Measurements from ENCODE around the gene MLST8.

Gene MLST8

DNA sequence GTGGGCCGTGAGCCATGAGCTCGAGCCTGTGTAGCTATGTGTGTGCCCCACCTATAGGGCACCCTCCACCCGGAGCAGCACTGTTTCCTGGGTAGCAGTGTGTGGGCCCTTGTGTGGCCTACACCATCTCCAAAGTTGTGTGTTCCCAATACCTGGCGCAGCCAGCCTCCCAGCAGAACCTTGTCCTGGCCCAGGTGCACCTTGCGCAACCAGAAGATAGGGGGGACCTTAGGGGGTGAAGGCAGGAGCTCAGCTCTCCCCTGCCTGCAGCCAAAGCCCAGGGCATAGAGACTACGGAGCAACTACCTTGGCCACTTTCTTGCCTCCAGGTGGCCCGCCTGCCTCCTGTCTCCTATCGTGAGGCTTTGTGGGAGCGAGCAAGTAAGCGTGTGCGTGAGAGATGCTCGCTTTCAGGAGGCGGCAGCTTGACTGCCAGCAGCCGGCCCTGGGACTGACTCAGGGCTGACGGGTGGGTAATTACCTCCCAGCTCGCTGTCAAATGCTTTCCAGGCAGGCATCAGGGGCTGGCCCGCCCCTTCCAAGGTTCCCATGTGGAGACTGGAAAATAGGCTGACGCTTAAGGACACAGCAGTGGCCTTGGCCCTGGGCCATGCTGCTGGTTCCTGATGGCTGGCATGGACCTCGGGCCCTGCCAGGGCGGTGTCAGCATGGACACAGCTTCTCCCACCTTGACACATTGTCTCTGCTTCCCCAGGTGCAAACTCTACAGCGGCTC lies 30.7 kb upstream of the MLST8 start:
- H3K4me3 ChIP-seq (ENCODE audit: low read length) = no peak overlapping the region
- H3K9ac ChIP-seq (ENCODE audit: low read depth, low read length) = no peak overlapping the region
- H3K4me1 ChIP-seq (ENCODE audit: insufficient read depth, low read length) = no peaks in the 10 kb centered on the region
- peaks cover 59% of the 10 kb centered on the region for H3K36me3 ChIP-seq (ENCODE audit: insufficient read depth, low read length)
- H3K27me3 ChIP-seq (ENCODE audit: insufficient read depth, low read length) = no peaks in the 10 kb centered on the region
- WGBS = 94% methylated on average over 21 of the region's 21 CpGs
- H3K27ac ChIP-seq (ENCODE audit: low read depth, low read length) = no peak overlapping the region
- no peaks in the 10 kb centered on the region for H3K9me3 ChIP-seq (ENCODE audit: insufficient read depth, low read depth, low read length)

DNA sequence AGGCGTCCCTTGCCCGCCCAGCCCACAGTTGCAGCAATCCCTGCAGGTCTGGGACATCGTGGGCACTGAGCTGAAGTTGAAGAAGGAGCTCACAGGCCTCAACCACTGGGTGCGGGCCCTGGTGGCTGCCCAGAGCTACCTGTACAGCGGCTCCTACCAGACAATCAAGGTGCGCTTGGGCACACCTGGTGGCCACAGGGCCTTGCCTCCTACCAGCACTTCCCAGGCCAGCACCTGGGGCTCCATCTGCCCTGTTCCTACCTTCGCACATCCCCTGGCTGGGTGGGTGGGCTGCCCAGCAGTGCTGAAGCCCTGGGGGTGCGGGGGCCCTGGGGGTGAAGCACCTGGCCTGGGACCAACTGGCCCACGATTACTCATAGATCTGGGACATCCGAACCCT lies 29.8 kb upstream of the MLST8 start:
- Histone ChIP-seq H3K4me1 (ENCODE audit: insufficient read depth, low read length) (no peaks in the 10 kb centered on the region), H3K27ac (ENCODE audit: low read depth, low read length) (no peak overlapping the region), H3K9me3 (ENCODE audit: insufficient read depth, low read depth, low read length) (no peaks in the 10 kb centered on the region), H3K9ac (ENCODE audit: low read depth, low read length) (no peak overlapping the region), H3K27me3 (ENCODE audit: insufficient read depth, low read length) (no peaks in the 10 kb centered on the region), H3K4me3 (ENCODE audit: low read length) (no peak overlapping the region), H3K36me3 (ENCODE audit: insufficient read depth, low read length) (peaks cover 58% of the 10 kb centered on the region)
- 95% methylated on average over 10 of the region's 10 CpGs for WGBS

DNA sequence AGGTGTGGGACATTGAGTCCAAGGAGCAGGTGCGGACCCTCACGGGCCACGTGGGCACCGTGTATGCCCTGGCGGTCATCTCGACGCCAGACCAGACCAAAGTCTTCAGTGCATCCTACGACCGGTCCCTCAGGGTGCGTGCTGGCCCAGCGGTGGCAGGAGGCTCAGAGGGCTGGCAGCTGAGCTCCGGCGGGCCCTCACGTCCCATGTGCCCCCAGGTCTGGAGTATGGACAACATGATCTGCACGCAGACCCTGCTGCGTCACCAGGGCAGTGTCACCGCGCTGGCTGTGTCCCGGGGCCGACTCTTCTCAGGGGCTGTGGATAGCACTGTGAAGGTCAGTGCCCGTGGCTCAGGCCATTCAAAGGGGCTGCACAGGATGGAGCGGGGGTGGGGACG lies 29.2 kb upstream of the MLST8 start:
- Histone ChIP-seq H3K9me3 (ENCODE audit: insufficient read depth, low read depth, low read length) (no peaks in the 10 kb centered on the region), H3K27ac (ENCODE audit: low read depth, low read length) (no peak overlapping the region), H3K36me3 (ENCODE audit: insufficient read depth, low read length) (peaks cover 55% of the 10 kb centered on the region), H3K27me3 (ENCODE audit: insufficient read depth, low read length) (no peaks in the 10 kb centered on the region), H3K4me3 (ENCODE audit: low read length) (no peak overlapping the region), H3K9ac (ENCODE audit: low read depth, low read length) (no peak overlapping the region), H3K4me1 (ENCODE audit: insufficient read depth, low read length) (no peaks in the 10 kb centered on the region)
- 96% methylated on average over 23 of the region's 23 CpGs for WGBS

DNA sequence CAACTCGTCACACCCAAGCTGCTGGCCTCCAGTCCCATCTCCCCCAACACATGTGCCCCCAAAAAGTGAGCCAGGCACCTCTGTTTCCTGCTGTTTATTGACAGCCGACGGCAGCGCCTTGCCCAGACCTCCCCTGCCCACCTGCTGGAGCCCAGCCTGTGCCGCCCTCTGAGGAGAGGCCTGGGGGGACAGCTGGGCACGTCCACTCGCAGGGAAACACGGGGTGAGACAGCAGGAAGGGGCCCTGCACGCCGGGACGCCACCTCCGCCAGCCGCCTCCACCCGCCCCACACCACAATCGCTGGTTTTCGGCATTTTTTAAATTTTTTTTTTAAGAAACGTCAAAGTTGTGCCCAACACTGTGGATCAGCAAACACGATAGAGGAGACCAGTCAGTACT lies 28.2 kb upstream of the MLST8 start:
- H3K27ac ChIP-seq (ENCODE audit: low read depth, low read length) = no peak overlapping the region
- peaks cover 46% of the 10 kb centered on the region for H3K36me3 ChIP-seq (ENCODE audit: insufficient read depth, low read length)
- no peaks in the 10 kb centered on the region for H3K4me1 ChIP-seq (ENCODE audit: insufficient read depth, low read length)
- H3K27me3 ChIP-seq (ENCODE audit: insufficient read depth, low read length) = no peaks in the 10 kb centered on the region
- no peaks in the 10 kb centered on the region for H3K9me3 ChIP-seq (ENCODE audit: insufficient read depth, low read depth, low read length)
- H3K4me3 ChIP-seq (ENCODE audit: low read length) = no peak overlapping the region
- no peak overlapping the region for H3K9ac ChIP-seq (ENCODE audit: low read depth, low read length)
- WGBS = 96% methylated on average over 18 of the region's 18 CpGs

DNA sequence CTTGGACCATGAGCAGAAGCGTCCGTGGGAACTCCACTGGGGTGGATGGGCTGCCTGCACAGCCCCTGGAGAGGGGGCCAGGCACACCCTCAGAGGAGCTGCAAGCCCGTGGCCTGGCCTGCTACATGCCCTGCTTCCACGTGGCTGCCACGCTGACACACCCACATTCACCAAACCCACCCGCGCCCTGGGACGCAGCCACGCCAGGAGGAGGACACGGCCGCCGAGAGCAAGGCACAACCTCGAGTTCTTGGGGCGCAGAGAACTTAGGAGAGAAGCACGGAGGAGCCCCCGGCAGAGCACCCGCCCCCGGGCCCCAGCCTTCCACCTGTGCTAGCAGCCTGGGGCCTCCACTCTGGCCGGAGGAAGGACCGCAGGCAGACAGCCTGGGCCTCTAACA lies 27.7 kb upstream of the MLST8 start:
- no peak overlapping the region for H3K4me3 ChIP-seq (ENCODE audit: low read length)
- peaks cover 44% of the 10 kb centered on the region for H3K36me3 ChIP-seq (ENCODE audit: insufficient read depth, low read length)
- no peak overlapping the region for H3K9ac ChIP-seq (ENCODE audit: low read depth, low read length)
- 98% methylated on average over 20 of the region's 20 CpGs for WGBS
- no peaks in the 10 kb centered on the region for H3K27me3 ChIP-seq (ENCODE audit: insufficient read depth, low read length)
- H3K27ac ChIP-seq (ENCODE audit: low read depth, low read length) = no peak overlapping the region
- H3K4me1 ChIP-seq (ENCODE audit: insufficient read depth, low read length) = no peaks in the 10 kb centered on the region
- H3K9me3 ChIP-seq (ENCODE audit: insufficient read depth, low read depth, low read length) = no peaks in the 10 kb centered on the region

DNA sequence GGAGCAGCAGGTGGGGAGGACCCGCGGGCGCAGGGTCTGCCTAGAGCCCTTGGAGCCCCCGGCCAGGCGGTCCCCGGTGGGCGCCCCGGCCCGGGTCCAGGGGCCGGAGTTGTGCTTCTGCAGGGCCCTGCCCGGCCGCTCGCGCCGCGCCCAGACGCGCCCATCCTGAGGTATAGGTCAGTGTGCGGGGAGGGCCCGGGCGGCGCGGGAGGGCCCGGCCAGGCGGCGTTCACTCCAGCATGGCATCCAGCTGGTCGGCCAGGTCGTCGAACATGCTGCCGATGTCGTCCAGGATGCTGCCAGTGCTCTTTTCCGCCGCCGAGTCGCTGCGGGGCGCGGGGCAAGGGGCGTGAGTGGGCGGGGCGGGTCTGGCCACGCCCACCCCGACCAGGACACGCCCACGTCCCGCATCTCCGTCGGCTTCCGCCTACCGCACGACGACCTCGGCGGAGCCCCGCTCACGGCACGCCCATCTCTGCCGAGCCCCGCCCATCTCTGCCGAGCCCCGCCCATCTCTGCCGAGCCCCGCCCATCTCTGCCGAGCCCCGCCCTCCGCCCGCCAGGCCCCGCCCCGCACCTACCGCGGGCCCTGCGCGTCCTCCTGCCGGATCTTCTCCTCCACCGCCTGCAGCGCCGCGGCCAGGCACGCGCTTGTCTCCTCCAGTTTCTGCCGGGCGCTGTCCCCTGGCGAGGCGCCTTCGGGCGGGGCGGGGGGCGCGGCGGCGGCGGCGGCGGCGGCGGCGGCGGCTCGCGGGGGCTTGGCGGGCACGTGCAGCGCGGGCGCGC lies 26.7 kb upstream of the MLST8 start:
- no peak overlapping the region for H3K9ac ChIP-seq (ENCODE audit: low read depth, low read length)
- no peak overlapping the region for H3K4me3 ChIP-seq (ENCODE audit: low read length)
- H3K9me3 ChIP-seq (ENCODE audit: insufficient read depth, low read depth, low read length) = no peaks in the 10 kb centered on the region
- peaks cover 35% of the 10 kb centered on the region for H3K36me3 ChIP-seq (ENCODE audit: insufficient read depth, low read length)
- 79% methylated on average over 105 of the region's 106 CpGs for WGBS
- no peaks in the 10 kb centered on the region for H3K4me1 ChIP-seq (ENCODE audit: insufficient read depth, low read length)
- no peaks in the 10 kb centered on the region for H3K27me3 ChIP-seq (ENCODE audit: insufficient read depth, low read length)
- H3K27ac ChIP-seq (ENCODE audit: low read depth, low read length) = no peak overlapping the region

DNA sequence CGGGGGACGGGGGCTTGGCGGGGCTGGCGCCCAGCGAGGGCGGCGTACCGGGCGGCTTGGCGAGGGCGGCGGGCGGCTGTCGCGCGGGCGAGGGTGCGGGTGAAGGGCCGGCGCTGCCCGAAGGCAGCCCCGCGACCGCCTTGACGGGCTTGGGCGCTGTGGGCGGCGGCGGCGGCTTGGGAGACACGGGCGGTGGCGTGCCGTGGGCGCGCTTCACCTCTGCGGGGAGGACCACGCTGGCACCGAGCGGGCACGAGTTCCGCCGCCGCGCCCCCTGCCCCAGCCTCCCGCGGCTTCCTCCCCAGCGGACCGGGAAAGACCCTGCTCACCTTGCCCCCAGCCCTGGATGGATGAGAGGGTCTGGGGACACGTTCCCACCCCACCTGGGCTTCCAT lies 26.1 kb upstream of the MLST8 start:
- no peak overlapping the region for H3K9ac ChIP-seq (ENCODE audit: low read depth, low read length)
- 97% methylated on average over 50 of the region's 50 CpGs for WGBS
- H3K9me3 ChIP-seq (ENCODE audit: insufficient read depth, low read depth, low read length) = no peaks in the 10 kb centered on the region
- H3K36me3 ChIP-seq (ENCODE audit: insufficient read depth, low read length) = peaks cover 31% of the 10 kb centered on the region
- no peaks in the 10 kb centered on the region for H3K27me3 ChIP-seq (ENCODE audit: insufficient read depth, low read length)
- no peak overlapping the region for H3K27ac ChIP-seq (ENCODE audit: low read depth, low read length)
- no peaks in the 10 kb centered on the region for H3K4me1 ChIP-seq (ENCODE audit: insufficient read depth, low read length)
- no peak overlapping the region for H3K4me3 ChIP-seq (ENCODE audit: low read length)

DNA sequence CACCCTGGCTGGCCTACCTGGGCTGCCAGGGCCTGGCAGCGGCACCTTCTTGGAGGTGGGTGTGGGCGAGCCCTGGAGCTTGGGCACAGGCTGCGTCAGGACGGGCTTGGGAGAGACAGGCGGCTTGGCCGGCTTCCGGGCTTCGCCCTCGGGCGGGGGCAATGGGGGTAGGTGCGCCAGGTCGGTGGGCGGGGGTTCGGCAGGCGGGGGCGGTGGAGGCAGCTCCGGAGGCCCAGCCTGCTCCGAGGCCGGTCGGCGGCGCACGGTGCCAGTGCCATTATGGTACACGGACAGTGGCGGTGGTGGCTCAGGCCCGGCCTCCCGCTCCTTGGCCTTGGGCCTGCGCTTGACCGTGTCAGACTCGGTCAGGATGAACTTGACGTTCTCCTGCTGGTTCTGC lies 25.7 kb upstream of the MLST8 start:
- peaks cover 26% of the 10 kb centered on the region for H3K36me3 ChIP-seq (ENCODE audit: insufficient read depth, low read length)

DNA sequence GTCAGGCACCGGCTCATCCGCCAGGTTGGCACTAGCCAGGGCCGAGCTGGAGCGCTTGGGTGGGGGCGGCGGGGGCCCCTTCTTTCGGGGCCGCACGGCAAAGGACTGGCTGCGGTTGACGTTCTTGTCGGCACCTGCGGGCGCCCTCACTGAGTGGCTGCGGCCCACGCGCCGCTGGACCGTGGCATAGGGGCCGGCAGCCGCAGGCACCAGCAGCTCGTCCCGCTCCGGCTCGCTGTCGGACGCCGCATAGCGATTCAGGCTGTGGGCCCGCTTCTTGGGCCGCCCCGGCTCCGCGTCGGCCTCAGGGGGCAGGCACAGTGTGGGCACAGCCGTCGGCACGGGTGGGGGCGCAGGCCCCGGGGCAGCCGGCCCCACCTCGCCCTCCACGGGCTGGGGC lies 24.8 kb upstream of the MLST8 start:
- H3K4me1 ChIP-seq (ENCODE audit: insufficient read depth, low read length) = no peaks in the 10 kb centered on the region
- H3K27ac ChIP-seq (ENCODE audit: low read depth, low read length) = no peak overlapping the region
- H3K27me3 ChIP-seq (ENCODE audit: insufficient read depth, low read length) = no peaks in the 10 kb centered on the region
- H3K9ac ChIP-seq (ENCODE audit: low read depth, low read length) = no peak overlapping the region
- no peaks in the 10 kb centered on the region for H3K9me3 ChIP-seq (ENCODE audit: insufficient read depth, low read depth, low read length)
- 95% methylated on average over 43 of the region's 43 CpGs for WGBS
- peaks cover 17% of the 10 kb centered on the region for H3K36me3 ChIP-seq (ENCODE audit: insufficient read depth, low read length)
- no peak overlapping the region for H3K4me3 ChIP-seq (ENCODE audit: low read length)

More for the DNA sequence above, 25.7 kb upstream of the MLST8 start:
- 96% methylated on average over 31 of the region's 31 CpGs for WGBS
- Histone ChIP-seq H3K27me3 (ENCODE audit: insufficient read depth, low read length) (no peaks in the 10 kb centered on the region), H3K4me3 (ENCODE audit: low read length) (no peak overlapping the region), H3K27ac (ENCODE audit: low read depth, low read length) (no peak overlapping the region), H3K9ac (ENCODE audit: low read depth, low read length) (no peak overlapping the region), H3K4me1 (ENCODE audit: insufficient read depth, low read length) (no peaks in the 10 kb centered on the region), H3K9me3 (ENCODE audit: insufficient read depth, low read depth, low read length) (no peaks in the 10 kb centered on the region)

DNA sequence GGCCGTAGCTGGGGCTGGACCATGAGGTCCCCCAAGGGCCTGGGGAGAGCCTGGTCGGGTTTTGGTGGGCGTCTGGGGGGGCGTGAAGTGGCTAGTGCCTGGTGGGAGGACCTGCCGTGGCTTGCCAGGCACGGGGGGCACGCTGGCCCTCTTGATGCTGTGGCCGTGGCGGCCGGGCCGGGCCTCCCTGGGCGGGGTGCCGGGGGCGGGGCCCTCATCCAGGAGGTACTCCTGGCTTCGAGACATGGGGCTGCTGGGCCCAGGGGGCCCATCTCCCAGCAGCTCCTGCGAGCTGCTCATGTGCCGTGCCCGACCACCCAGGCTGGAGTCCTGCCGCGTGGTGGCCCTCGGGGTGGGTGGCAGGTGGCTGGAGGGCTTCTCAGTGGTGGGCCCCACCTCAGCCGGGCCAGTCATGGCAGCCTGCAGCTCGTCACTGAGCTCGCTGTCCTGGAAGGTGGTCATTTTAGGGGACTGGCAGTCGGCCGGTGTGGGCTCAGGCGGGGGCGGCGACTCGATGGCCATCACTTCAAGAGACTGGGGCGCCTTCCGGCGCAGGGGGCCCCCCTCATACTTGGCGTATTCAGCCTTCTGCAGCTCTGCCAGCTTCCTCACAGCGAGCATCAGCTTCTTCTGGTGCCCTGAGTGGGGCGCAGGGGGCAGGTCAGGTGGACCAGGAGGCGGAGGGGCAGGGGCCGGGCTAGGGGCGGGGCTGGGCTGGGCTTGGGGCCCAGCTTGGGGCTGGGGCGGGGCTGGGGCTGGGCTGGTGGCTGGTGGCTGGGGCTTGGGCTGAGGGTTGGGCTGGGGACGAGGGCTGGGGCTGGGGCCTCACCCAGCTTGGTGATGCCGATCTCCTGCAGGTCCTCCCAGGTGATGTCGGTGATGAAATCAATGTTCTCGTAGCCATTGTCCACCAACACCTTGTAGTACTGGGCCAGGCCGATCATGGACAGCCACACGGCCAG lies 24.0 kb upstream of the MLST8 start:
- Histone ChIP-seq H3K4me3 (ENCODE audit: low read length) (no peak overlapping the region), H3K4me1 (ENCODE audit: insufficient read depth, low read length) (no peaks in the 10 kb centered on the region), H3K27ac (ENCODE audit: low read depth, low read length) (no peak overlapping the region), H3K9ac (ENCODE audit: low read depth, low read length) (no peak overlapping the region), H3K9me3 (ENCODE audit: insufficient read depth, low read depth, low read length) (no peaks in the 10 kb centered on the region), H3K36me3 (ENCODE audit: insufficient read depth, low read length) (peaks cover 10% of the 10 kb centered on the region), H3K27me3 (ENCODE audit: insufficient read depth, low read length) (no peaks in the 10 kb centered on the region)
- 91% methylated on average over 46 of the region's 46 CpGs for WGBS

DNA sequence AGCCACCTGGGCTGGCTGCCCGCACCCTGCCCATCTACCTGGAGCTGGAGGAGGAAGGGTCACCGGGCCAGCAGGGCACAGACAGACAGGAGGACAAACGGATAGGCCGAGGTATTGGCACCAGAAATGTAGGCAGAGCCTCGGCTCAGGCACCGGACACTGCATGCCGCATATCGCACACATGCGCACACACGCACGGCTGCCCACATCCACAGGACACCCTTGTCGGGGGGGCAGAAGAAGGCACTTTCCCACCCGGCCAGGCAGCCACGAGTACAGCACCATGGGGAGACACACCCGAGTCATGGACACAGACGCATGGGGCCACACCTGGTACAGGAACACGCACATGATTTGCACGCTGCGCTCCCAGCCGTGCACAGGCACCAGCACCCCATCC lies 23.3 kb upstream of the MLST8 start:
- Histone ChIP-seq H3K27me3 (ENCODE audit: insufficient read depth, low read length) (no peaks in the 10 kb centered on the region), H3K4me1 (ENCODE audit: insufficient read depth, low read length) (no peaks in the 10 kb centered on the region), H3K27ac (ENCODE audit: low read depth, low read length) (no peak overlapping the region), H3K36me3 (ENCODE audit: insufficient read depth, low read length) (peaks cover 4% of the 10 kb centered on the region; the same call in 1 of the 2 replicates), H3K4me3 (ENCODE audit: low read length) (no peak overlapping the region), H3K9ac (ENCODE audit: low read depth, low read length) (no peak overlapping the region), H3K9me3 (ENCODE audit: insufficient read depth, low read depth, low read length) (no peaks in the 10 kb centered on the region)
- WGBS = 96% methylated on average over 20 of the region's 20 CpGs
